GM12874 (cell line): ENCODE data around the gene MITF.

Experiments
- CTCF ChIP-seq: IDR thresholded peaks from 2 replicates; pipeline ENCODE4 v1.5.1; 2011; ENCODE audit warnings: low read depth, mild to moderate bottlenecking, control low read depth, low read length, moderate library complexity; ENCODE audit not compliant: insufficient read depth

The MITF gene

GRCh38 chr3:69718866-69719586, 20.2 kb upstream of the MITF start:
- TF ChIP-seq CTCF = no peak

- no peak for TF ChIP-seq CTCF
These were observed 19.6 kb upstream of the MITF start for GRCh38 chr3:69719587-69720122.

- no peak for TF ChIP-seq CTCF
These were observed 18.4 kb upstream of the MITF start for GRCh38 chr3:69720824-69721223.

- no peak for TF ChIP-seq CTCF
These were observed 15.9 kb upstream of the MITF start for GRCh38 chr3:69723389-69723788.

GRCh38 chr3:69724722-69725435, 14.4 kb upstream of the MITF start:
- no peak for TF ChIP-seq CTCF

- no peak for TF ChIP-seq CTCF
These were observed 13.2 kb upstream of the MITF start for GRCh38 chr3:69725994-69726571.
